ENCODE data around the gene WDR74. TPM values are rescaled to one million over a fixed set of nuclear protein-coding genes. Genes with fewer than 3 reads are reported as not detected.

WDR74 gene
- total and polyA plus RNA-seq, 9 of the 15 experiments (the other 6 are each of a cell fraction or from before 2014, with no cell fraction given), result 32.7 to 210 (median 114) TPM

GRCh38 chr11:62855571-62856332 lies 16.4 kb upstream of the WDR74 start (continued):
- TF ChIP-seq, protein P1, sequence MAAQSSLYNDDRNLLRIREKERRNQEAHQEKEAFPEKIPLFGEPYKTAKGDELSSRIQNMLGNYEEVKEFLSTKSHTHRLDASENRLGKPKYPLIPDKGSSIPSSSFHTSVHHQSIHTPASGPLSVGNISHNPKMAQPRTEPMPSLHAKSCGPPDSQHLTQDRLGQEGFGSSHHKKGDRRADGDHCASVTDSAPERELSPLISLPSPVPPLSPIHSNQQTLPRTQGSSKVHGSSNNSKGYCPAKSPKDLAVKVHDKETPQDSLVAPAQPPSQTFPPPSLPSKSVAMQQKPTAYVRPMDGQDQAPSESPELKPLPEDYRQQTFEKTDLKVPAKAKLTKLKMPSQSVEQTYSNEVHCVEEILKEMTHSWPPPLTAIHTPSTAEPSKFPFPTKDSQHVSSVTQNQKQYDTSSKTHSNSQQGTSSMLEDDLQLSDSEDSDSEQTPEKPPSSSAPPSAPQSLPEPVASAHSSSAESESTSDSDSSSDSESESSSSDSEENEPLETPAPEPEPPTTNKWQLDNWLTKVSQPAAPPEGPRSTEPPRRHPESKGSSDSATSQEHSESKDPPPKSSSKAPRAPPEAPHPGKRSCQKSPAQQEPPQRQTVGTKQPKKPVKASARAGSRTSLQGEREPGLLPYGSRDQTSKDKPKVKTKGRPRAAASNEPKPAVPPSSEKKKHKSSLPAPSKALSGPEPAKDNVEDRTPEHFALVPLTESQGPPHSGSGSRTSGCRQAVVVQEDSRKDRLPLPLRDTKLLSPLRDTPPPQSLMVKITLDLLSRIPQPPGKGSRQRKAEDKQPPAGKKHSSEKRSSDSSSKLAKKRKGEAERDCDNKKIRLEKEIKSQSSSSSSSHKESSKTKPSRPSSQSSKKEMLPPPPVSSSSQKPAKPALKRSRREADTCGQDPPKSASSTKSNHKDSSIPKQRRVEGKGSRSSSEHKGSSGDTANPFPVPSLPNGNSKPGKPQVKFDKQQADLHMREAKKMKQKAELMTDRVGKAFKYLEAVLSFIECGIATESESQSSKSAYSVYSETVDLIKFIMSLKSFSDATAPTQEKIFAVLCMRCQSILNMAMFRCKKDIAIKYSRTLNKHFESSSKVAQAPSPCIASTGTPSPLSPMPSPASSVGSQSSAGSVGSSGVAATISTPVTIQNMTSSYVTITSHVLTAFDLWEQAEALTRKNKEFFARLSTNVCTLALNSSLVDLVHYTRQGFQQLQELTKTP (IDR thresholded peaks at IDR 0.05; ENCODE audit: low read depth in 1 of 2, partially characterized antibody in 2 of 2), result peak; percentile 92 to 96
- TF ChIP-seq SMARCE1 (IDR thresholded peaks at IDR 0.05) (peak; percentile 8; the same call in 1 of the 2 replicates), EP400 (IDR thresholded peaks at IDR 0.05) (peak; percentile 99), TAF9B (IDR thresholded peaks at IDR 0.05; ENCODE audit: partially characterized antibody) (peak; percentile 100), ZBTB49 (CRISPR knock-in tag; IDR thresholded peaks at IDR 0.05; ENCODE audit: borderline replicate concordance) (peak; percentile 95; the same call in 1 of the 2 replicates), RBM39 (optimal IDR thresholded peaks at IDR 0.05; ENCODE audit: low read depth, low read length) (peak; percentile 85), ID3 (CRISPR knock-in tag; IDR thresholded peaks at IDR 0.05) (no peak), ID3 (tag; IDR thresholded peaks at IDR 0.05) (peak; percentile 73; the same call in 1 of the 2 replicates), HMG20B (CRISPR knock-in tag; IDR thresholded peaks at IDR 0.05) (no peak), FOXM1 (IDR thresholded peaks at IDR 0.05; ENCODE audit: low read depth) (0 out of 2 replicates have a peak, but pooled peaks have one; percentile 41), FOXM1 (CRISPR knock-in tag; IDR thresholded peaks at IDR 0.05; ENCODE audit: low read depth) (peak; percentile 91; the same call in 1 of the 2 replicates), PHF21A (IDR thresholded peaks at IDR 0.05; ENCODE audit: borderline replicate concordance, low read depth) (peak; percentile 65; the same call in 1 of the 2 replicates), NEUROD1 (IDR thresholded peaks at IDR 0.05; ENCODE audit: borderline replicate concordance, low read depth, low read length, partially characterized antibody) (peak; percentile 48), ZZZ3 (IDR thresholded peaks at IDR 0.05) (peak; percentile 81; the same call in 1 of the 2 replicates)
- TF ChIP-seq, protein P2, sequence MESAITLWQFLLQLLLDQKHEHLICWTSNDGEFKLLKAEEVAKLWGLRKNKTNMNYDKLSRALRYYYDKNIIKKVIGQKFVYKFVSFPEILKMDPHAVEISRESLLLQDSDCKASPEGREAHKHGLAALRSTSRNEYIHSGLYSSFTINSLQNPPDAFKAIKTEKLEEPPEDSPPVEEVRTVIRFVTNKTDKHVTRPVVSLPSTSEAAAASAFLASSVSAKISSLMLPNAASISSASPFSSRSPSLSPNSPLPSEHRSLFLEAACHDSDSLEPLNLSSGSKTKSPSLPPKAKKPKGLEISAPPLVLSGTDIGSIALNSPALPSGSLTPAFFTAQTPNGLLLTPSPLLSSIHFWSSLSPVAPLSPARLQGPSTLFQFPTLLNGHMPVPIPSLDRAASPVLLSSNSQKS (CRISPR knock-in tag; IDR thresholded peaks at IDR 0.05), result no peak
- TF ChIP-seq, protein P3, sequence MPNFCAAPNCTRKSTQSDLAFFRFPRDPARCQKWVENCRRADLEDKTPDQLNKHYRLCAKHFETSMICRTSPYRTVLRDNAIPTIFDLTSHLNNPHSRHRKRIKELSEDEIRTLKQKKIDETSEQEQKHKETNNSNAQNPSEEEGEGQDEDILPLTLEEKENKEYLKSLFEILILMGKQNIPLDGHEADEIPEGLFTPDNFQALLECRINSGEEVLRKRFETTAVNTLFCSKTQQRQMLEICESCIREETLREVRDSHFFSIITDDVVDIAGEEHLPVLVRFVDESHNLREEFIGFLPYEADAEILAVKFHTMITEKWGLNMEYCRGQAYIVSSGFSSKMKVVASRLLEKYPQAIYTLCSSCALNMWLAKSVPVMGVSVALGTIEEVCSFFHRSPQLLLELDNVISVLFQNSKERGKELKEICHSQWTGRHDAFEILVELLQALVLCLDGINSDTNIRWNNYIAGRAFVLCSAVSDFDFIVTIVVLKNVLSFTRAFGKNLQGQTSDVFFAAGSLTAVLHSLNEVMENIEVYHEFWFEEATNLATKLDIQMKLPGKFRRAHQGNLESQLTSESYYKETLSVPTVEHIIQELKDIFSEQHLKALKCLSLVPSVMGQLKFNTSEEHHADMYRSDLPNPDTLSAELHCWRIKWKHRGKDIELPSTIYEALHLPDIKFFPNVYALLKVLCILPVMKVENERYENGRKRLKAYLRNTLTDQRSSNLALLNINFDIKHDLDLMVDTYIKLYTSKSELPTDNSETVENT (CRISPR knock-in tag; IDR thresholded peaks at IDR 0.05), result peak; percentile 89

Measured in K562 (cell line).